Kidney capillary endothelial cell (primary cell): Measurements from ENCODE around the gene TMA16.
"Not testable (repeated sequence)": the region's sequence is repeated elsewhere in the genome, so short reads cannot be mapped to it uniquely, and the experiment has no call there.

Experiments used
- DNase-seq: peaks from one replicate; pipeline ENCODE4 v3.0.0-alpha.2; 2018; ENCODE audit warnings: low spot score

The TMA16 gene

GRCh38 chr4:163515198-163515597 is 20.7 kb downstream of the TMA16 start:
- no peak for DNase-seq

DNA sequence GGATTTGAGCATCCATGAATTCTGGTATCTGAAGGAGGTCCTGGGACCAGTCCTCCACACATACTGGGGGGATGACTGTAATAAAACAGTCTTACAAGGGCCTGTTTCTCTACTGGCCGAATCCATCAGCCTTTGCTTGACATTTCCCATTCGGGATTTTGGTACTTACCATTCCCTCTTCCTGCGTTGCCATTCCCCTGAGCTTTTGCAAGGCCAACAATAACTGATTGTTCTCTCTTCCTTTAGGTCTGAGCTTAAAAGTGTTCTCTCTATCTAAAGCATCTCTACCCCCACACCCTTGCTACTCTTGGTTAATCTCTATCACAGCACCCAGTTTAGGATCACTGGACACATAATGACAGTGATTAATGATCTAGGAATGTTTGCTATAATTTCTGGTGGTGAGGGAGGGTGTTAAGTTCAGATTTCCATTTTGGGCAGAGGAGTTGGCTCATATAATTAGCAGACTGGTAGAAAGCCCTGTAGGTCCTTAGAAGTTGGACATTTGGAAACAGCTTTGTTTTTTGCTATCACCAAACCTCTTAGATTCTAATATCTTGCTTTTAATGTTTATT is 29.4 kb downstream of the TMA16 start:
- DNase-seq: no peak

GRCh38 chr4:163525982-163526381 is 31.5 kb downstream of the TMA16 start:
- no peak for DNase-seq

- DNase-seq: no peak
Measured at GRCh38 chr4:163527172-163527571, 32.7 kb downstream of the TMA16 start.

DNA sequence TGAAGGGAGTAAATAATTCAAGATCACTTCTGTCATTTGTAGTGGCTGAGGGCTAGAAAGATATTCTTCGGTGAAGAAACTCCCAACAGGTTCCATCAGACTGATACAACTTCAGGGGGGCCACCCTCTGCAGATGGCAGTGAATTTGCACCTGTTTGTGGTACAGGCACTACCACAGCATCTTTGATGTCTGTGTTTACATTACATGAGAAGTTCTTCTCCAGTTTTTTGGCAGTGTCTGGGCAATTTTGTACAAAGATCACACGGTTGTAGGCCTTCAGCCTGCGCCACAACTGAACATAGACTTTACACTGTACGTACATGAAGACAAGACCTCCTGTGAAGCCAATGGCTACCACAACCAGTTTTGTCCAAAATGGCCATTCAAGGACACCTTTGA is 34.2 kb downstream of the TMA16 start:
- DNase-seq: no peak

- no peak for DNase-seq
Measured at GRCh38 chr4:163534056-163534455, 39.6 kb downstream of the TMA16 start.

GRCh38 chr4:163535657-163536056 is 41.2 kb downstream of the TMA16 start:
- no peak for DNase-seq

GRCh38 chr4:163536091-163536490 is 41.6 kb downstream of the TMA16 start:
- no peak for DNase-seq

GRCh38 chr4:163537114-163537513 is 42.6 kb downstream of the TMA16 start:
- DNase-seq: no peak

DNA sequence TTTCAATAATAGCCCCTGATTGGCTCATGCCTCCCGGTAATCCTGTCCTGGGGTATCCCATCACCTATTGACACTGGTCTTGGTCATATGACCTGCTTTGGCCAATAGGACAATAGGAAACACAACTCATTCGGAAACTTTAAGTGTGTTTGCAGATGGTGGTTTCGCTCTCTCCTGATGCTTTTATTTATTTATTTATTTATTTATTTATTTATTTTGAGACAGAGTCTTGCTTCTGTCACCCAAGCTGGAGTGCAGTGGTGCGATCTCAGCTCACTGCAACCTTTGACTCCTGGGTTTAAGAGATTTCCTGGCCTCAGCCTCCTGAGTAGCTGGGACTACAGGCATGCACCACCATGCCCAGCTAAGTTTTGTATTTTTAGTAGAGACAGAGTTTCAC is 44.3 kb downstream of the TMA16 start:
- not testable (repeated sequence) for DNase-seq

- no peak for DNase-seq
Measured at GRCh38 chr4:163540448-163540847, 46.0 kb downstream of the TMA16 start.

DNA sequence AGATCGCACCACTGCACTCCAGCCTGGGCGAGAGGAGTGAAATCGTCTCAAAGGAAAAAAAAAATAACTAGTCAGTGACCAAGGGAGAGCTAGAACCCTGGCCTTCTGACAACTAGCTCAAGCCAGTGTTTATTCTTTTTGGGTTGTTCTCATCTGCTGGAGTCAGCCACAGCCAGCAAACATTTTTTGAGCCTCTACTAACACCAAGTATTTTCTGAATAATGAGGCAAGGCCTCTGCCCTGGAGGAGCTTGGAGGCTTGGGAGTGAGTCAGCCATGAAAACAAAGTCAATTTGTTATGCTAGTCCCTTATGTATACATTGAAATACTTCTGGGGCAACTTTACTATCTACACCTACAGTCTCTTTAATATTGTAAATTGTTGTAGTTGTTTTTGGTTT is 46.5 kb downstream of the TMA16 start:
- no peak for DNase-seq

DNA sequence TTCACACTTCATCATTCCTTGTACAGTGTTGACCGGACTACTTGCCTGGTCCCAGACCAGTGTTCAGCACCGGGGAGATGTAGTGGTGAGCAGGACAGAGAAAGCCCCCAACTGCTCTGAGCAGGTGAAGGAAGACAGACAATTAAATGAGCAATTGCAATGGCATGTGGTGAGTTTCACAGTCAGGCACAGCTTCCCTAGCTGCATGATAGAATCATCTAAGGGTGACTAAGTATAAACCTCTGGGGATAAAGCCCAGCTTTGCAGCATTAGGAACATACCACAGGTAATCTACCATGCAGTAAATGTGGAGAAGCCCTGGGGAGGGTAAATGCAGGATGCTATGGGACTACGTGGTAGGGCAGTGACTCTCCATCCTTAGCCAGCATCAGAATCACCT is 47.8 kb downstream of the TMA16 start:
- peak; percentile 44 for DNase-seq

- peak; percentile 39 for DNase-seq
Measured at GRCh38 chr4:163544407-163545038, 50.0 kb downstream of the TMA16 start.

DNA sequence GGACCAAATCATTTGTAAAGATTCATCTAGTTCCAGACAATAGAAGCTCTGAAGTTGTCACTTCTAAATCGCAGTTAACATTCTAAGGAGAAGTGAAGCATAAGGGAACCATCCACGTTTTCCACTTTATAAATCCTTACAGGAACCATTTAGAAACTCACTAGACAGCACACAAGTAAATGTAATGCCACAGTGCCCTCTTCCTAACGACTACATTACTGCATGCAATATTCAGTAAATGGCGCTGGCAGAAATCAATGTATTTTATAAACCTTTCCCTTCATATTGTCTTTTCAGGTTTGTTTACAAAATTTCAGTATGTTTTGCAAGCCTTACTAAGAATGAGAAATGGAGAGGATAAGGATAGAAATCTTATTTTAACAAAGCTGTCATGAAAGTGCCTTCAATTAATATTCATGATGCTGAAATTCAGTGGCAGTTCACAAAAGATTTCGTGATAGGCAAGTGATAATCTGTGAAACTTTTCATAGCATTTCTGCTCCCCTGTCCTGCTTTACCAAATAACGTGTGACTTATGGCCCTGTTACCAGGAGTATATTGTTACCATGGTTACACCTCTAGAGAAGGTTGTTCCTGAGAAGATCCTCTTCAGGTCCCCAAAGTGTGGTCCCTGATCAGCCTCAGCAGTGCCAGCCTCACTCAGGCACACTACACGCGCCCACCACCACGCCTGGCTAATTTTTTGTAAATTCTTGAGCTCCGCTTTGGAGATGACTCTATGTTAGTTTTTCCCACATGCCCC is 54.2 kb downstream of the TMA16 start:
- DNase-seq: peak; percentile 55

GRCh38 chr4:163550869-163551267 is 56.4 kb downstream of the TMA16 start:
- DNase-seq: no peak

DNA sequence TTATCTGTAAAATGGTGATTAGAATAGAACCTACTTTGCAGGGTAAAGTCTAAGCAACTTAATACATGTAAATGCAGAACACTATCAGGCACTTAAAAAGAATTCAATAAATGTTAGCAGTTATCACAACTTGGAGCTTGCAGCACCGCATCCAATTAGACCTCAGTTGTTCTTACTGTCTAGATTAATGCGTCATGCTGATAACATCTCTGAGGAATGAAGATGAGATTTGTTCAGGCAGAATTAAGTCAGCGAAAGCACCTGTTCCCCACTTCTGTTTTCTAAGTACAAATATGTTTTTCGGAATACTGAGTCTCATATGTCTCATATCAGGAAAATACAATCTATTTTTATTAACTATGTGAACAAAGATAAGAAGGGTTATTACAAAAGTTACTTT is 58.7 kb downstream of the TMA16 start:
- no peak for DNase-seq

GRCh38 chr4:163554870-163555465 is 60.5 kb downstream of the TMA16 start:
- peak; percentile 50 for DNase-seq

DNA sequence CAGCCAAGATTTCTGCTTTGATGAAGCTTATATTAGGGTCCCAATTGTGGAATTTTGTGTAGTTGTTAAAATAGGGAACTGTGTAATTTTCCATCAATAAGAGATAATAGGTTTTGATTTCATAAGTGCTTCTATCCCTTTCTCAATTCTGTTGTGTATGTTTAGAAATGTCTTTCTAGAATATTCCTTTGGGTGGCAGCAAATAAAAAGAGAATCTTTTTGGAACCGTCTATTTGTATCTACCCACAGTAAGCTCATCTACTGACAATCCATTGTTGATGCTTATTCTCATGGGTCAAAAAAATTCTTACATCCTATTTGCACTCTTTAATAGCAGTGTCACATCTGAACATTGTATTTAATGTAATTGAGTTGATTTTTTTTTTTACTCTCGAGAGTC is 61.7 kb downstream of the TMA16 start:
- no peak for DNase-seq

DNA sequence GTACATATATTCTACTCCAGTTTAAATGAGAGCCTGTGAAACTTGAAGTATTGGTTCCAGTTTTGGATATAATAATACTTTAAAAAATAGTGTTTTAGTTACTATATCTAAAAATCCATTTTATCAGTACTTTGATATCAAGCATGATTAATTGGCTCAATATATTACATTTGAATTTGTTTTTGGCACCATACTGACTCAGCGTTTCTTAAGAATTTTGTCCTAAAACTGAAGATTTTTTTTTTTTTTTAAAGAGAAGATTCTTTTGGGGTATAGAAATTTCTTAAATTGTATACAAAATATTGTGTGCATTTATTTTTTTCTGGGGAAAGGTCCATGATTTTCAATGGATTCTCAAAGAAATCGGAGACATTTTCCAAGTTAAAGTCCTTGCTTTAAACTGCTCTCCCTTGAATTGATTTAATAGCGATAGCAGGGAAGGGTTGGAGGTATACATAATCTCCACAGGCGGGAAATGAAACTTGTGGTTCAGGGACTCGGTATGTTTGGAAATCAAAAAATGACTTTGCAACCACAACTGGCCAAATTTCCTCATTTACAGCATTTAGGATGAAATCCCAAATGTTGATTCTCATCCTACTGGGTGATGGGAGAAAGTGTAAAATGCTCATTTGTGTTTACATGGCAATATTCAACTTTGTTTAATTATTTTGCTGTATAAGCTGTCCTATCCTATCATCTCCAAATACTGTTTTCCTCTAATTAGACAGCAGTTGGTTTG is 62.3 kb downstream of the TMA16 start:
- DNase-seq: no peak

- no peak for DNase-seq
Measured at GRCh38 chr4:163558539-163559044, 64.1 kb downstream of the TMA16 start.

DNA sequence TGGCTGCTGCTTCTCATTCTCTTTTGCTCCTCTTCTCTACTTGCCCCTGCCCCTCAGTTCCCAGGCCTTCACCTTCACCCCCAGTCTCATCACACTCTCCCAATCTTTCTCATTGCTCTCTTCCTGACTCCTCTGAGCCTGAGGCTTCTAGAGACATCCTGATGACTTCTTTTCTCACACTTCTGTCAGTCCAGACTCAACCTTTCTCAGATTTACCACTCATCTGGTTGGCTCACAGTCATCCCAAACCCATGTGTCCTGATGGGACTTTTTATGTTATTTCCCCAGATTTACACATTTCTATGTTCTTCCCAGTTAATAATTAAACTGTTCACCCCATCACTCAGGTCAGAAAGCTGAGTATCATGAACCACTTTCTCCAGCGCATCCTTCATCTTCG is 68.0 kb downstream of the TMA16 start:
- no peak for DNase-seq
